Right atrium auricular region (tissue), 2 donors: ENCODE measurements around the gene KCNAB1. TPM values are rescaled to one million over a fixed set of nuclear protein-coding genes. Genes with fewer than 3 reads are reported as not detected.
"Not testable (repeated sequence)": the region's sequence is repeated elsewhere in the genome, so short reads cannot be mapped to it uniquely, and the experiment has no call there.

Experiments used
- DNase-seq: peaks from one replicate; pipeline ENCODE4 v3.0.0-alpha.2; 2019; ENCODE audit warnings: low spot score
- H3K27ac ChIP-seq, 2 donors: fragments of 200-600 bp; sonication (generic); 1 replicate in 1 of 2; 2 replicates in 1 of 2; pipeline ENCODE4 v1.5.1; 2016 to 2019
- H3K27me3 ChIP-seq, 2 donors: fragments of 200-600 bp; sonication (generic); one replicate each; pipeline versions ENCODE4 v1.5.1 to v1.6.0; 2017 to 2019
- H3K36me3 ChIP-seq: fragments of 200-600 bp; sonication (generic); one replicate; pipeline ENCODE4 v1.5.1; 2016
- H3K4me1 ChIP-seq, 2 donors: fragments of 200-600 bp; sonication (generic); one replicate each; pipeline versions ENCODE4 v1.5.1 to v1.6.0; 2017 to 2019
- H3K4me3 ChIP-seq, 2 donors: fragments of 200-600 bp; sonication (generic); 1 replicate in 1 of 2; 2 replicates in 1 of 2; pipeline ENCODE4 v1.5.1; 2017 to 2019; ENCODE audit warnings: mild to moderate bottlenecking in 1 of 2, moderate library complexity in 1 of 2
- H3K9me3 ChIP-seq, 2 donors: fragments of 200-600 bp; sonication (generic); one replicate each; pipeline ENCODE4 v1.5.1; 2019
- total RNA-seq, 2 donors: library from RNA; depleted of rRNA; stranded (reverse); fragments of >200 nt; gene quantifications; one replicate each; pipeline ENCODE4 v1.1.0, GENCODE V29; 2016
- TF ChIP-seq, protein P1 (sequence below), 2 donors: fragments of 200-600 bp; sonication (generic); IDR thresholded peaks; one replicate each; pipeline ENCODE4 v1.5.1; 2019; ENCODE audit warnings: antibody characterized with exemption in 2 of 2

Gene KCNAB1
- total RNA-seq, 2 donors from 2014 or later: 2.0 to 3.2 TPM

GRCh38 chr3:156183396-156183795 is 63.0 kb downstream of the KCNAB1 start:
- Histone ChIP-seq H3K36me3 (no peaks in the 10 kb centered on the region), H3K9me3 (no peaks in the 10 kb centered on the region), H3K27ac (no peak overlapping the region), H3K27me3 (no peaks in the 10 kb centered on the region), H3K4me1 (no peaks in the 10 kb centered on the region), H3K4me3 (no peak overlapping the region)
- TF ChIP-seq, protein P1, sequence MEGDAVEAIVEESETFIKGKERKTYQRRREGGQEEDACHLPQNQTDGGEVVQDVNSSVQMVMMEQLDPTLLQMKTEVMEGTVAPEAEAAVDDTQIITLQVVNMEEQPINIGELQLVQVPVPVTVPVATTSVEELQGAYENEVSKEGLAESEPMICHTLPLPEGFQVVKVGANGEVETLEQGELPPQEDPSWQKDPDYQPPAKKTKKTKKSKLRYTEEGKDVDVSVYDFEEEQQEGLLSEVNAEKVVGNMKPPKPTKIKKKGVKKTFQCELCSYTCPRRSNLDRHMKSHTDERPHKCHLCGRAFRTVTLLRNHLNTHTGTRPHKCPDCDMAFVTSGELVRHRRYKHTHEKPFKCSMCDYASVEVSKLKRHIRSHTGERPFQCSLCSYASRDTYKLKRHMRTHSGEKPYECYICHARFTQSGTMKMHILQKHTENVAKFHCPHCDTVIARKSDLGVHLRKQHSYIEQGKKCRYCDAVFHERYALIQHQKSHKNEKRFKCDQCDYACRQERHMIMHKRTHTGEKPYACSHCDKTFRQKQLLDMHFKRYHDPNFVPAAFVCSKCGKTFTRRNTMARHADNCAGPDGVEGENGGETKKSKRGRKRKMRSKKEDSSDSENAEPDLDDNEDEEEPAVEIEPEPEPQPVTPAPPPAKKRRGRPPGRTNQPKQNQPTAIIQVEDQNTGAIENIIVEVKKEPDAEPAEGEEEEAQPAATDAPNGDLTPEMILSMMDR (IDR thresholded peaks at IDR 0.05): no peak
- no peak for DNase-seq

DNA sequence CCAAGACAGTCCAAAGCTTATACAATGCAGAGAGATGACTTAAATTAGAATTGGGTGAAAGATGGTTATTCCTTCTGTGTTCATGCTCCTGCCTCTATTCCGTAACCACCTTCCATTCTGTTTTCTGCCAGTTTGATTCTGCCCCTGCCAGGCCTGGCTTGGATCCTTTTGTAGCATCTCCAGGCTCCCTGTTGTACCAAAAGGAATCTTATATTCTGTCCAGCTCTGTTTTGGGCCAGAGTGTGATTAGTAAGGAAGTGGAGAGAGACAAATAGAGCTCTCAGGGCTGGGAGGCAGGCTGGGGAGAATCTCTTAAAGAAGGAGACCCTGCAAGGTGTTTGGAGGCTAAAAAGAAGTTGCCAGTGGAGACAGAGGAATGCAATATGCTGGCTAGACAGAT is 63.8 kb downstream of the KCNAB1 start:
- DNase-seq: no peak
- H3K27me3 ChIP-seq: no peaks in the 10 kb centered on the region
- H3K9me3 ChIP-seq: no peaks in the 10 kb centered on the region
- no peak overlapping the region for H3K4me3 ChIP-seq
- no peaks in the 10 kb centered on the region for H3K36me3 ChIP-seq
- TF ChIP-seq, protein P1 (IDR thresholded peaks at IDR 0.05): no peak
- H3K4me1 ChIP-seq: no peaks in the 10 kb centered on the region
- no peak overlapping the region for H3K27ac ChIP-seq

DNA sequence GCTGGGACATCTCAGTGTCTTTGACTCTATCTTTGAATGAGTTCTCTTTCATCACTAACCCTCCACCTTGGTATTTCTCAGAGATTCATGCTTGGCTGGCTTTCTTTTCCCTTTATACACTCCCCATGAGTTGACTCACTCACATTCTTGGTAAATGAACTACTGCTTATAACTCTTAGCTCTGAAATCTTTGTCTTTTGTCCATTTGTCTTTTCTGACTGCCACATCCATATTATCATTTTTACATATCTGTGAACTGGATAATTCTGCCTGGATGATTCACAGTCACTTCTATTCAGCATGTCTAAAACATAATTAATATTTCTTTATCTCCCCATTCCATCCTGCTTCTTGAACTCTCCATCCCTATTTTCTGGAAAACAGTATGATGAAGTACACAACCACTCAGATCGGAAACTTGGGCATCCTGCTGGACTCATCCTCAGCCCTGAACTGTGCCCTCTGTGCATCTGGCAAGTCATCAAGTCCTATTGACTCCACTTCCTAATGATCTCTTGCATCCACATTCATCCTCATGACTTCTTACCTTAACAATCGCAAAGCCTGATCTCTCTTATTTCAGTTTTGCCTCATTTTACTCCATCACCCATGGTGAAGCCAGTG is 66.9 kb downstream of the KCNAB1 start:
- TF ChIP-seq, protein P1 (IDR thresholded peaks at IDR 0.05): no peak
- H3K27me3 ChIP-seq: no peaks in the 10 kb centered on the region
- no peak overlapping the region for H3K27ac ChIP-seq
- H3K4me3 ChIP-seq: no peak overlapping the region
- H3K4me1 ChIP-seq: no peaks in the 10 kb centered on the region
- H3K9me3 ChIP-seq: no peaks in the 10 kb centered on the region
- no peaks in the 10 kb centered on the region for H3K36me3 ChIP-seq
- DNase-seq: no peak

DNA sequence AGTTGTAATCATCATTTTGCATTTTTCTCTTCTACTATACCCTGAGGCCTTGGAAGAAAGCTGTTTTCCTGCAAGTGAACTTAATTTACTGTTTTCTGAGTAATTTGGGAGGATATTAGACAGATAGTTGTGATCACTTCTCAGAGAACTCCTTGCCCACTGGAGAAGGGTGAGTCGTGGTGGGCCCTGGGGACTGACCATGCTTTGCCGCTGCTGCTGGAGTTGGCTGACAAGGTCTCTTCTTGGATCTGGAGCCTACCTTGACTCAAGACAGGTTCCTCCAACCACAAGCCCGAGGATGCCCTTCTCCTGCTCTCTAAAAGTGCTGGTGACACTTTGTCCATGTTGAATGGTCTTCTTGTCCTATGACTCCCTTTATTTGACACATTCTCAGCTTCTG is 68.4 kb downstream of the KCNAB1 start:
- H3K4me1 ChIP-seq: no peaks in the 10 kb centered on the region
- H3K36me3 ChIP-seq: no peaks in the 10 kb centered on the region
- no peak overlapping the region for H3K27ac ChIP-seq
- no peak for DNase-seq
- no peaks in the 10 kb centered on the region for H3K9me3 ChIP-seq
- H3K4me3 ChIP-seq: no peak overlapping the region
- no peaks in the 10 kb centered on the region for H3K27me3 ChIP-seq
- TF ChIP-seq, protein P1 (IDR thresholded peaks at IDR 0.05): no peak

GRCh38 chr3:156189927-156190326 is 69.5 kb downstream of the KCNAB1 start:
- no peaks in the 10 kb centered on the region for H3K9me3 ChIP-seq
- TF ChIP-seq, protein P1 (IDR thresholded peaks at IDR 0.05): no peak
- no peaks in the 10 kb centered on the region for H3K27me3 ChIP-seq
- DNase-seq: no peak
- no peaks in the 10 kb centered on the region for H3K4me1 ChIP-seq
- H3K4me3 ChIP-seq: no peak overlapping the region
- H3K36me3 ChIP-seq: no peaks in the 10 kb centered on the region
- no peak overlapping the region for H3K27ac ChIP-seq

- H3K4me3 ChIP-seq, H3K4me1 ChIP-seq, H3K27me3 ChIP-seq, H3K27ac ChIP-seq, H3K9me3 ChIP-seq, DNase-seq, H3K36me3 ChIP-seq: not testable (repeated sequence)
These were observed 74.6 kb downstream of the KCNAB1 start for GRCh38 chr3:156194945-156195344.

DNA sequence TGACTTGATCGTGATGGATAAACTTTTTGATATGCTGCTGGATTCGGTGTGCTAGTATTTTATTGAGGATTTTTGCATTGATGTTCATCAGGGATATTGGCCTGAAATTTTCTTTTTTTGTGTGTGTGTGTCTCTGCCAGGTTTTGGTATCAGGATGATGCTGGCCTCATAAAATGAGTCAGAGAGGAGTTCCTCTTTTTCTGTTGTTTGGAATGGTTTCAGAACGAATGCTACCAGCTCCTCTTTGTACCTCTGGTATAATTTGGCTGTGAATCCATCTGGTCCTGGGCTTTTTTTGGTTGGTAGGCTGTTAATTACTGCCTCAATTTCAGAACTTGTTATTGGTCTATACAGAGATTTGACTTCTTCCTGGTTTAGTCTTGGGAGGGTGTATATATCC is 76.8 kb downstream of the KCNAB1 start:
- not testable (repeated sequence) for H3K4me1 ChIP-seq, H3K27me3 ChIP-seq, H3K9me3 ChIP-seq, H3K4me3 ChIP-seq, H3K27ac ChIP-seq, H3K36me3 ChIP-seq, DNase-seq
